Loucy (cell line): Measurements from ENCODE around the gene SLC6A5.
"Not testable (repeated sequence)": the region's sequence is repeated elsewhere in the genome, so short reads cannot be mapped to it uniquely, and the experiment has no call there.

Experiments used
- EZH2phosphoT487 ChIP-seq: fragments of 200-600 bp; IDR thresholded peaks from 2 replicates; pipeline ENCODE4 v1.6.1; 2018; ENCODE audit warnings: antibody characterized with exemption, mild to moderate bottlenecking, moderate library complexity, borderline replicate concordance
- TF ChIP-seq, protein P1 (sequence below): fragments of 200-600 bp; sonication (generic); conservative IDR thresholded peaks from 2 replicates; pipeline ENCODE4 v1.5.1; 2014; ENCODE audit warnings: mild to moderate bottlenecking, antibody characterized with exemption, low read length

DNA sequence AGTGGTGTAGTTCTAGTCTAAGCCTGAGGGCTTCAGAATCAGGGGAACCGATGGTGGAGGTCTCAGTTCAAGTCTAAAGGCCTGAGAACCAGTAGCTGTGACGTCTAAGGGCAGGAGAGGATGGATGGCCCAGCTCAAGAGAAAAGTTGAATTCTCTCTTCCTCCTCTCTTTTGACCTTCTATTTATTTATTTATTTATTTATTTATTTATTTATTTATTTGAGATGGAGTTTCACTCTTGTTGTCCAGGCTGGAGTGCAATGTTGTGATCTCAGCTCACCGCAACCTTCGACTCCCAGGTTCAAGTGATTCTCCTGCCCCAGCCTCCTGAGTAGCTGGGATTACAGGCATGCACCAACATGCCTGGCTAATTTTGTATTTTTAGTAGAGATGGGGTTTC is 19.7 kb upstream of the SLC6A5 start:
- TF ChIP-seq, protein P1, sequence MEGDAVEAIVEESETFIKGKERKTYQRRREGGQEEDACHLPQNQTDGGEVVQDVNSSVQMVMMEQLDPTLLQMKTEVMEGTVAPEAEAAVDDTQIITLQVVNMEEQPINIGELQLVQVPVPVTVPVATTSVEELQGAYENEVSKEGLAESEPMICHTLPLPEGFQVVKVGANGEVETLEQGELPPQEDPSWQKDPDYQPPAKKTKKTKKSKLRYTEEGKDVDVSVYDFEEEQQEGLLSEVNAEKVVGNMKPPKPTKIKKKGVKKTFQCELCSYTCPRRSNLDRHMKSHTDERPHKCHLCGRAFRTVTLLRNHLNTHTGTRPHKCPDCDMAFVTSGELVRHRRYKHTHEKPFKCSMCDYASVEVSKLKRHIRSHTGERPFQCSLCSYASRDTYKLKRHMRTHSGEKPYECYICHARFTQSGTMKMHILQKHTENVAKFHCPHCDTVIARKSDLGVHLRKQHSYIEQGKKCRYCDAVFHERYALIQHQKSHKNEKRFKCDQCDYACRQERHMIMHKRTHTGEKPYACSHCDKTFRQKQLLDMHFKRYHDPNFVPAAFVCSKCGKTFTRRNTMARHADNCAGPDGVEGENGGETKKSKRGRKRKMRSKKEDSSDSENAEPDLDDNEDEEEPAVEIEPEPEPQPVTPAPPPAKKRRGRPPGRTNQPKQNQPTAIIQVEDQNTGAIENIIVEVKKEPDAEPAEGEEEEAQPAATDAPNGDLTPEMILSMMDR, result not testable (repeated sequence)
- not testable (repeated sequence) for TF ChIP-seq EZH2phosphoT487
